Neural cell (in vitro differentiated cells): ENCODE results near the gene LIMK1.

ENCODE experiments used
- CTCF ChIP-seq: fragments of 450-650 bp; IDR thresholded peaks from 2 replicates; pipeline ENCODE4 v1.5.1; 2014; ENCODE audit warnings: antibody characterized with exemption, mild to moderate bottlenecking, moderate library complexity; ENCODE audit not compliant: poor library complexity, severe bottlenecking
- EZH2 ChIP-seq: fragments of 200-600, 300-800 bp; shearing (Covaris generic), sonication (generic); IDR thresholded peaks from 2 replicates; pipeline ENCODE4 v1.6.1; 2014; ENCODE audit warnings: antibody characterized with exemption, low read length, borderline replicate concordance, mild to moderate bottlenecking; ENCODE audit not compliant: insufficient read depth, poor library complexity, severe bottlenecking
- RAD21 ChIP-seq: fragments of 450-650 bp; conservative IDR thresholded peaks from 2 replicates; pipeline ENCODE4 v1.6.1; 2014; ENCODE audit warnings: antibody characterized with exemption, mild to moderate bottlenecking, moderate library complexity
- REST ChIP-seq: IDR thresholded peaks from 2 replicates; pipeline ENCODE4 v1.6.1; 2012; ENCODE audit warnings: borderline replicate concordance
- SMC3 ChIP-seq: fragments of 450-650 bp; conservative IDR thresholded peaks from 2 replicates; pipeline ENCODE4 v1.6.1; 2014; ENCODE audit warnings: antibody characterized with exemption, mild to moderate bottlenecking, moderate library complexity; ENCODE audit not compliant: poor library complexity
- TAF1 ChIP-seq: IDR thresholded peaks from 2 replicates; pipeline ENCODE4 v1.6.1; 2012; ENCODE audit warnings: low read depth

GRCh38 chr7:74099031-74099430 is 15.4 kb downstream of the LIMK1 start:
- TF ChIP-seq SMC3 = no peak
- TF ChIP-seq EZH2 = no peak
- no peak for TF ChIP-seq TAF1
- no peak for TF ChIP-seq CTCF
- TF ChIP-seq REST = no peak
- no peak for TF ChIP-seq RAD21
